ENCODE measurements around the gene CT45A5.
A peak's percentile ranks its signal among the peaks of the same experiment; 100 is the strongest.
"Not testable (repeated sequence)": the region's sequence is repeated elsewhere in the genome, so short reads cannot be mapped to it uniquely, and the experiment has no call there.

Gene CT45A5

GRCh38 chrX:135740681-135741149 lies 44.6 kb downstream of the CT45A5 start:
- H3K9me3 ChIP-seq (ENCODE audit: insufficient read depth, low read length) = no peaks in the 10 kb centered on the region
- H2AFZ ChIP-seq (ENCODE audit: low read depth, low read length, severe bottlenecking) = peak overlapping the region; percentile 46
- H3K36me3 ChIP-seq (ENCODE audit: low read length) = no peaks in the 10 kb centered on the region
- TF ChIP-seq EZH2phosphoT487 (conservative IDR thresholded peaks at IDR 0.05; ENCODE audit: low read length) (no peak), CTCF (IDR thresholded peaks at IDR 0.05; ENCODE audit: insufficient read depth, low read length, poor library complexity, severe bottlenecking) (peak; percentile 46)
- H4K20me1 ChIP-seq (ENCODE audit: low read depth, low read length) = no peaks in the 10 kb centered on the region
- no peak overlapping the region for H3K27ac ChIP-seq (ENCODE audit: low read depth, low read length)
- H3F3A ChIP-seq (ENCODE audit: insufficient read depth) = no peaks in the 10 kb centered on the region
- H3K4me3 ChIP-seq (ENCODE audit: insufficient read depth, low read length, poor library complexity, severe bottlenecking) = peak overlapping the region; percentile 30
- no peaks in the 10 kb centered on the region for H3K9me2 ChIP-seq (replicated peaks; ENCODE audit: insufficient read depth, low read length)
- peak overlapping the region; percentile 21; the same call in 1 of the 2 replicates for H3K9ac ChIP-seq (ENCODE audit: low read length)
- no peaks in the 10 kb centered on the region for H3K79me2 ChIP-seq (ENCODE audit: insufficient read depth, low read length)
- no peaks in the 10 kb centered on the region for H3K27me3 ChIP-seq (ENCODE audit: low read length)
- H3K4me2 ChIP-seq (ENCODE audit: low read depth, low read length, poor library complexity, severe bottlenecking) = peak overlapping the region; percentile 50

DNA sequence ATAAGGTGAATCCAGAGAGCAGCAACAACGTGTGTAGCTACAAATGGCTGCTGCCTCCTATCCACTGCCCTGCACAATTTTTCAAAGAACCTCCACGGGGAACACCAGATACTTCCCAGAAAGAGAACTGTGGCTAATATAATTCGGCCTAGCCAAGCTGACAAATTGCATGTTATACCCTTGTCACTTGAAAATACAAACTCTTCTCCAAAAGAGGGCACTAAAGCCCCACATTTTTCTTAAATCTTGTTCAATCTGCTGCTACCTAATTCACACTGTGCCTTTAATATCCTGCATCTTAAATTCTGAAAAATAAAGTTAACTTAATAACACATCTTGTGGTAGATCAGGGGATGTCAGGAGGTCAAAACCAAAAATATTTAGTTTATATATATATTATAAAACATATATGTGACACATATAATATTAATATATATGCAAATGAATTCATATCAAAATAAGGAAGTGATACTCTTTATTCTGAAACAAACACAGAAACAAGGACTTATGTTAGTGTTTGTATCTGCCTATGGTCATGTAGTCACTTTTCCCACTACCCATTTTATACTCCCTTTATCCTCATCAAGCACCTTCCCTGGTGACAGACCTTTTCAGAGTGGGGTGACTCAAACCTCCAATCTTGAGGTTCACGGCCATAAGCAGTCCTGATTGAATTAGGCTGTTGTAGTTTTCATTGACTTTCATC lies 47.8 kb downstream of the CT45A5 start:
- Histone ChIP-seq H3K79me2 (ENCODE audit: insufficient read depth, low read length) (no peaks in the 10 kb centered on the region), H3K36me3 (ENCODE audit: low read length) (no peaks in the 10 kb centered on the region), H2AFZ (ENCODE audit: low read depth, low read length, severe bottlenecking) (no peak overlapping the region), H4K20me1 (ENCODE audit: low read depth, low read length) (no peaks in the 10 kb centered on the region), H3K27me3 (ENCODE audit: low read length) (no peaks in the 10 kb centered on the region), H3K9ac (ENCODE audit: low read length) (no peak overlapping the region), H3K4me2 (ENCODE audit: low read depth, low read length, poor library complexity, severe bottlenecking) (no peak overlapping the region), H3F3A (ENCODE audit: insufficient read depth) (no peaks in the 10 kb centered on the region), H3K9me3 (ENCODE audit: insufficient read depth, low read length) (no peaks in the 10 kb centered on the region), H3K9me2 (replicated peaks; ENCODE audit: insufficient read depth, low read length) (no peaks in the 10 kb centered on the region), H3K4me3 (ENCODE audit: insufficient read depth, low read length, poor library complexity, severe bottlenecking) (no peak overlapping the region), H3K27ac (ENCODE audit: low read depth, low read length) (no peak overlapping the region)
- TF ChIP-seq EZH2phosphoT487 (conservative IDR thresholded peaks at IDR 0.05; ENCODE audit: low read length) (no peak), CTCF (IDR thresholded peaks at IDR 0.05; ENCODE audit: insufficient read depth, low read length, poor library complexity, severe bottlenecking) (no peak)

GRCh38 chrX:135734666-135735065 lies 50.6 kb downstream of the CT45A5 start:
- H3K27ac ChIP-seq (ENCODE audit: low read depth, low read length); H2AFZ ChIP-seq (ENCODE audit: low read depth, low read length, severe bottlenecking); H3K4me2 ChIP-seq (ENCODE audit: low read depth, low read length, poor library complexity, severe bottlenecking); H3K9me2 ChIP-seq (replicated peaks; ENCODE audit: insufficient read depth, low read length); H3K27me3 ChIP-seq (ENCODE audit: low read length); H3K36me3 ChIP-seq (ENCODE audit: low read length); H3K79me2 ChIP-seq (ENCODE audit: insufficient read depth, low read length); H4K20me1 ChIP-seq (ENCODE audit: low read depth, low read length); H3K4me3 ChIP-seq (ENCODE audit: insufficient read depth, low read length, poor library complexity, severe bottlenecking); H3K9me3 ChIP-seq (ENCODE audit: insufficient read depth, low read length); H3K9ac ChIP-seq (ENCODE audit: low read length); H3F3A ChIP-seq (ENCODE audit: insufficient read depth): not testable (repeated sequence)
